ENCODE data around the gene NEURL4.

Gene NEURL4

DNA sequence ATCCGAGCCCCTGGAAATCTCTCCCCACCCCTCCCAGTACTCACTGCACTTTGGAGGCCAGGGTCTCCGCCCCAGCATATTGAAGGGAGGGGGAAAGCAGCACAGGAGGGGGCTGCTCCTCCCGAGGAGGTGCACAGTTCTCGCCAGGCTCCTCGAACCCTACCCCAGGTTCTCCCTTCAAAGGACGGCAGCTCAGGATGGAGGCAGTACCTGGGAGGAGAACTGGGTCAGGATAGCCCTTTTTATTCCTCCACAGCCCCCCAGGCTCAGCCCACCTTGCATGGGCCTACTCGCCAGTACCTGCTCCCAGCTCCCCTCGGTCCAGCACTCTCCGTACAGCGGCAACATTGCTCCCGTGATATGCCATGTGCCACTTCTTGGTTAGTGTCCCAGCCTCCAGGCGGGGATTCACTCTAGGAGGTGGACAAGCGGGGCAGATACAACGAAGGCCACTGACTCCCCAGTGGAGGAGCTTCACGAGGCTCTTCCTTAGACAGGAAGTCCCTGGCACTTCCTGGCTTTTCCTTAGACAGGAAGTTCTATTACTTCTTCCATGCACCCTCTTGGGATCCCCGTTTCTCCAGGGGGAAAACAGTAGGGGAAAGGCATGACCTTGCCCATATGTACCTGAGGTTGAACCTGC is 11.9 kb downstream of the NEURL4 start:
- DNase-seq (ENCODE audit: extremely low read depth, low read depth) = no peak

GRCh38 chr17:7315570-7316235 is 13.4 kb downstream of the NEURL4 start:
- no peak for TF ChIP-seq CTCF (IDR thresholded peaks at IDR 0.05; ENCODE audit: low read depth, low read length)
- DNase-seq (ENCODE audit: extremely low read depth, low read depth) = no peak

More for the DNA sequence above, 11.9 kb downstream of the NEURL4 start:
- no peak for TF ChIP-seq CTCF (IDR thresholded peaks at IDR 0.05; ENCODE audit: low read depth, low read length)

DNA sequence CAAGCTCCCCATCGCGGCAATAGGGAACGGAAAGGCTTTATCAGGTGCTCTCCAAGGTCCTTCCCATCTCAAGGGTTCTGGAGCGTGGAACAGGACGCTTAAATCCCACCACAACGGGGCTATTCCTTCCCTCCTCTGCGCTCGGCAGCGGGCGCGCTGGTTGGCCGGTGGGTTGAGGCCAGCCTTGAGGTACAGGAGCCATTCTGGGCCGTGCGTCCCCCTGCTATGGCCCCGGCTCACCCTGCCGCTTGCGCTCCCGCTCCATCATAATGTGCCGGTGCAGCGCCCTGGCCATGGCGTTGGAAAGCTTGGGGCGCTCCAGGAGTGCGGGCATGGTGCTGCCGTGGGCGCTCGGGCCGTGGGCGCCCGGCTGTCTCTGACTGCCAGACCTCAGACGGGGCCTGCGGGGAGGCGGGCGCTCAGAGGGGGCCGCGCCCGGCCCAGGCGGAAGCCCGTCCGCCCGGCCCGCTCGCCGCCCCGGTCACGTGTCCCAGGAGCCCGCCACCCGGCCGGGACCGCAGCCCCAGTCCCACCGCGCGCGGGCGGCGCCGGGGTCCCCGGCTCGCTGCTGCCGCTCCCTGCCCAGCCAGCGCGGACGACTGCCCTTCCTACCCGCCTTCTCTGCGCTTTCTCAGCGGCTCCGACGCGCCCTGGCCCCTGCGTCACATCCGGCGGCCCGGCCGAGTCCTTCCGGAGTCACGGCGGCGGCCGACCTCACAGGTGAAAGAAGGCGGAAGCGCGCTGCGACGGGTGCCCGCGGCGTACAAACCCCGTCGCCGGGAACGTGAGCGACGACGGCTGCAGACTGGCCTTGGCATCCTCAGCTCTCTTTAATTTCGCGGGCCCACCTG is 14.2 kb downstream of the NEURL4 start, which contains the start of gene GPS2:
TSS of gene GPS2 (minus strand) at position 642 of the 851 bp plus-strand sequence. CDS start at position 334, 308 bp downstream.
- DNase-seq (ENCODE audit: extremely low read depth, low read depth) = no peak
- no peak for TF ChIP-seq CTCF (IDR thresholded peaks at IDR 0.05; ENCODE audit: low read depth, low read length)

- DNase-seq (ENCODE audit: extremely low read depth, low read depth) = no peak
- no peak for TF ChIP-seq CTCF (IDR thresholded peaks at IDR 0.05; ENCODE audit: low read depth, low read length)
Measured at GRCh38 chr17:7313890-7314718, 15.0 kb downstream of the NEURL4 start.

GRCh38 chr17:7313088-7313889 is 15.8 kb downstream of the NEURL4 start:
- no peak for DNase-seq (ENCODE audit: extremely low read depth, low read depth)
- TF ChIP-seq CTCF (IDR thresholded peaks at IDR 0.05; ENCODE audit: low read depth, low read length) = no peak

- DNase-seq (ENCODE audit: extremely low read depth, low read depth) = no peak
- no peak for TF ChIP-seq CTCF (IDR thresholded peaks at IDR 0.05; ENCODE audit: low read depth, low read length)
Measured at GRCh38 chr17:7312432-7313087, 16.6 kb downstream of the NEURL4 start.

All from AG09319 (cell line).